Adrenal gland (tissue), 12 donors: ENCODE measurements around the gene PTTG1IP2. TPM values are rescaled to one million over a fixed set of nuclear protein-coding genes. Genes with fewer than 3 reads are reported as not detected.
A peak's percentile ranks its signal among the peaks of the same experiment; 100 is the strongest.

Experiments used
- DNase-seq, 7 donors: peaks; one replicate each; pipeline ENCODE4 v3.0.0-alpha.2; 2019 to 2020
- H3K27ac ChIP-seq, 5 donors: fragments of 200-600 bp; sonication (generic) in 4 of 5; 1 replicate in 3 of 5; 2 replicates in 2 of 5; pipeline versions ENCODE4 v1.5.1 to v1.8.0; 2016 to 2020; ENCODE audit warnings: mild to moderate bottlenecking in 1 of 5
- H3K27me3 ChIP-seq: fragments of 200-600 bp; 2 replicates; pipeline ENCODE4 v1.8.0; 2021
- H3K36me3 ChIP-seq, 2 donors: fragments of 200-600 bp; replicated peaks in 1 of 2; 1 replicate in 1 of 2; 2 replicates in 1 of 2; pipeline versions ENCODE4 v1.5.1 to v1.8.0; 2018 to 2022
- H3K4me1 ChIP-seq, 2 donors: fragments of 200-600 bp; replicated peaks in 1 of 2; 1 replicate in 1 of 2; 2 replicates in 1 of 2; pipeline versions ENCODE4 v1.5.1 to v1.8.0; 2018 to 2021
- H3K4me3 ChIP-seq, 4 donors: fragments of 200-600 bp; sonication (generic) in 3 of 4; one replicate each; pipeline ENCODE4 v1.5.1; 2016 to 2018
- H3K9me3 ChIP-seq, 3 donors: fragments of 200-600 bp; sonication (generic) in 1 of 3; replicated peaks in 1 of 3; 1 replicate in 2 of 3; 2 replicates in 1 of 3; pipeline versions ENCODE4 v1.5.1 to v1.8.0; 2016 to 2021
- CTCF ChIP-seq, 6 experiments: fragments of 450-650 bp in 4 of 6; fragments of 200-600 bp in 2 of 6; sonication (generic) in 1 of 6; IDR thresholded peaks; 1 replicate in 5 of 6; 2 replicates in 1 of 6; pipeline versions ENCODE4 v1.5.1 to v1.8.0; 2016 to 2021; ENCODE audit warnings: antibody characterized with exemption in 6 of 6, mild to moderate bottlenecking in 2 of 6, moderate library complexity in 1 of 6
- POLR2A ChIP-seq, 2 donors: fragments of 450-650 bp; IDR thresholded peaks; one replicate each; pipeline ENCODE4 v1.6.1; 2017; ENCODE audit warnings: antibody characterized with exemption in 2 of 2, mild to moderate bottlenecking in 2 of 2, moderate library complexity in 1 of 2
- WGBS, 4 donors: extraction: QIAGEN DNeasy Blood & Tissue Kit in 2 of 4; methylation state at CpG; one replicate each; pipeline versions ENCODE4 v1.1.5 to v1.1.7; 2013 to 2017; 5-methylcytosine and 5-hydroxymethylcytosine counted together
- intact Hi-C, 2 donors: fragments of 100-400 bp; cut with DNase I; formaldehyde crosslinking; loops; one replicate each; pipeline versions ENCODE4 v1.14.1 to v1.15.0; 2022 to 2023
- polyA plus RNA-seq, 3 donors: library from polyadenylated mRNA; stranded (reverse); fragments of 200-250 nt in 2 of 3; fragments of 350-450 nt in 1 of 3; fragmentation: Illumina TruSeq in 1 of 3; extraction: RNeasy Lipid Tissue Mini Kit (QIAGEN cat#74804) in 1 of 3; gene quantifications; one replicate each; pipeline ENCODE4 v1.2.3, GENCODE V29; 2013 to 2014
- total RNA-seq, 9 donors: library from RNA; depleted of rRNA in 4 of 9; stranded (reverse); fragments of >200 nt in 4 of 9; fragments of 120-200 nt in 1 of 9; fragmentation: NEBNext Ultra II Directional in 1 of 9; extraction: Animal tissue kit (Norgen Biotek cat#: 25700) in 1 of 9; gene quantifications; one replicate each; pipeline versions ENCODE4 v1.1.0 to v1.2.4, GENCODE V29; 2013 to 2023
- donor health status: healthy with polysubstance abuse.
- donor health status: Bipolar disorder and iron deficiency.
- donor health status: DM: yes; HTN: yes; CAD: no.
- donor health status: DM: no; HTN: no; CAD: no.
- donor health status: DM: no; HTN: no; CAD: no.
- donor health status: DM: yes; HTN: yes; CAD: no.

PTTG1IP2 gene
- total and polyA plus RNA-seq, 12 donors: not detected

DNA sequence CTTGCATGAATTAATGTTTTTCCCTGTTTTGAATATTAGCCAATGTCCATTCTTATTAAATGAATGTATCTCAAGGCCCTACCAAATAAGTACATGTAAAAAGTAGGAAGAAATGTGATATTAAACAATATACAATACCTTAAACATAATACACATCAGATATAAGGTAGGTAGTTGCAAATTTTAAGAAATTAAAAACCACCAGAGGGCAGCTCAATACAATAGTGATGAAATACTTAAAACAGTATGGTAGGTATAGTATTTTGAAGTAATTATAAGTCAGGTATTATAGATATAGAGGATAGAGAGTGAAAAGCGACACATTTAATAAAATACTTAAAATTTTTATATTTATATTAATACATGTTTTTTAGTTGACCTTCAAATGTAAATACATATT is 83.1 kb downstream of the PTTG1IP2 start:
- DNase-seq: no peak
- 65 to 79% (median 72%) methylated on average over 1 of the region's 1 CpG for WGBS, 4 donors
- no peaks in the 10 kb centered on the region for H3K4me1 ChIP-seq
- no peaks in the 10 kb centered on the region for H3K27me3 ChIP-seq
- no peaks in the 10 kb centered on the region for H3K9me3 ChIP-seq
- intact Hi-C loops: loop anchor here in 1 of 2 donors (10.0 kb wide), 1 partner anchor 482 kb away; no protein-coding TSS in a partner anchor
- peak; percentile 5 to 52 (median 32) for TF ChIP-seq CTCF (IDR thresholded peaks at IDR 0.05)
- no peak for TF ChIP-seq POLR2A (IDR thresholded peaks at IDR 0.05)
- H3K4me3 ChIP-seq: no peak overlapping the region
- no peak overlapping the region for H3K27ac ChIP-seq
- no peaks in the 10 kb centered on the region for H3K36me3 ChIP-seq

GRCh38 chr7:90560730-90561129 is 91.3 kb downstream of the PTTG1IP2 start:
- WGBS, 4 donors: 36 to 58% (median 41%) methylated on average over 1 of the region's 1 CpG
- H3K4me1 ChIP-seq: no peaks in the 10 kb centered on the region
- no peak overlapping the region for H3K4me3 ChIP-seq
- no peak overlapping the region for H3K27ac ChIP-seq
- TF ChIP-seq POLR2A (IDR thresholded peaks at IDR 0.05) (no peak), CTCF (IDR thresholded peaks at IDR 0.05) (no peak)
- intact Hi-C loops: no loop called here
- no peaks in the 10 kb centered on the region for H3K27me3 ChIP-seq
- no peak for DNase-seq
- no peaks in the 10 kb centered on the region for H3K36me3 ChIP-seq
- no peaks in the 10 kb centered on the region for H3K9me3 ChIP-seq

Other genes with a start within 250 kb of the PTTG1IP2 start
- gene CFAP69, start 224.5 kb upstream of the PTTG1IP2 start, total RNA-seq: 1 to 10 TPM in 8 of 9 donors, under 1 TPM in 1; 0.42 to 7.9 (median 4.1) TPM
- gene CFAP69, start 224.5 kb upstream of the PTTG1IP2 start, polyA plus RNA-seq: 10 to 100 TPM in 1 of 3 donors, 1 to 10 TPM in 2; 2.7 to 10.2 (median 7.3) TPM
- gene FAM237B, start 148.3 kb upstream of the PTTG1IP2 start, total RNA-seq: not detected
- gene FAM237B, start 148.3 kb upstream of the PTTG1IP2 start, polyA plus RNA-seq: not detected
- gene GTPBP10, start 122.9 kb upstream of the PTTG1IP2 start, total RNA-seq: 10 to 100 TPM in 8 of 9 donors, 1 to 10 TPM in 1; 7.2 to 29.4 (median 22.8) TPM
- gene GTPBP10, start 122.9 kb upstream of the PTTG1IP2 start, polyA plus RNA-seq: 10 to 100 TPM; 15.1 to 32.8 (median 15.8) TPM
- 100 to 1,000 TPM in 1 of 9 donors, 10 to 100 TPM in 8; 25.8 to 150 (median 44.5) TPM for gene CLDN12, start 66.2 kb upstream of the PTTG1IP2 start, total RNA-seq
- gene CLDN12, start 66.2 kb upstream of the PTTG1IP2 start, polyA plus RNA-seq: 10 to 100 TPM; 13.8 to 83.5 (median 20.8) TPM
- 10 to 100 TPM in 4 of 9 donors, 1 to 10 TPM in 5; 3.0 to 14.5 (median 7.9) TPM for gene CDK14, start 126.7 kb downstream of the PTTG1IP2 start, total RNA-seq
- 10 to 100 TPM in 1 of 3 donors, 1 to 10 TPM in 2; 1.9 to 10.3 (median 3.4) TPM for gene CDK14, start 126.7 kb downstream of the PTTG1IP2 start, polyA plus RNA-seq